ENCODE results near the gene MUC2. TPM values are rescaled to one million over a fixed set of nuclear protein-coding genes. Genes with fewer than 3 reads are reported as not detected.

Gene MUC2
- 6.9 and 9.1 TPM in 2 replicates for total RNA-seq (2014; rRNA removed; shearing (Covaris generic))

GRCh38 chr11:1074244-1075221, at the start of gene MUC2:
Gene MUC2 (plus strand): TSS chr11:1074874.
- DNase-seq (ENCODE audit: low spot score): no peak

- no peak for DNase-seq (ENCODE audit: low spot score)
Observed at GRCh38 chr11:1025410-1026162, 49.1 kb upstream of the MUC2 start.

- no peak for DNase-seq (ENCODE audit: low spot score)
Observed at GRCh38 chr11:1026163-1026450, 48.6 kb upstream of the MUC2 start.

GRCh38 chr11:1026641-1027482, 47.8 kb upstream of the MUC2 start:
- DNase-seq (ENCODE audit: low spot score): no peak

GRCh38 chr11:1027483-1028290, 47.0 kb upstream of the MUC2 start:
- no peak for DNase-seq (ENCODE audit: low spot score)

- DNase-seq (ENCODE audit: low spot score): no peak
Observed at GRCh38 chr11:1028291-1028540, 46.5 kb upstream of the MUC2 start.

- no peak for DNase-seq (ENCODE audit: low spot score)
Observed at GRCh38 chr11:1028616-1029015, 46.1 kb upstream of the MUC2 start.

GRCh38 chr11:1029051-1029450, 45.6 kb upstream of the MUC2 start:
- no peak for DNase-seq (ENCODE audit: low spot score)

- no peak for DNase-seq (ENCODE audit: low spot score)
Observed at GRCh38 chr11:1029654-1030053, 45.0 kb upstream of the MUC2 start.

- DNase-seq (ENCODE audit: low spot score): no peak
Observed at GRCh38 chr11:1030086-1030485, 44.6 kb upstream of the MUC2 start.

- DNase-seq (ENCODE audit: low spot score): no peak
Observed at GRCh38 chr11:1030556-1030955, 44.1 kb upstream of the MUC2 start.

- DNase-seq (ENCODE audit: low spot score): no peak
Observed at GRCh38 chr11:1031121-1031899, 43.4 kb upstream of the MUC2 start.

GRCh38 chr11:1032310-1032891, 42.3 kb upstream of the MUC2 start:
- DNase-seq (ENCODE audit: low spot score): no peak

GRCh38 chr11:1033016-1033798, 41.5 kb upstream of the MUC2 start:
- DNase-seq (ENCODE audit: low spot score): no peak

GRCh38 chr11:1034001-1034400, 40.7 kb upstream of the MUC2 start:
- no peak for DNase-seq (ENCODE audit: low spot score)

GRCh38 chr11:1034456-1035295, 40.0 kb upstream of the MUC2 start:
- DNase-seq (ENCODE audit: low spot score): no peak

- no peak for DNase-seq (ENCODE audit: low spot score)
Observed at GRCh38 chr11:1035577-1036283, 38.9 kb upstream of the MUC2 start.

Measured in HT-29 (cell line).